ENCODE measurements around the gene KCNMB1.

DNA sequence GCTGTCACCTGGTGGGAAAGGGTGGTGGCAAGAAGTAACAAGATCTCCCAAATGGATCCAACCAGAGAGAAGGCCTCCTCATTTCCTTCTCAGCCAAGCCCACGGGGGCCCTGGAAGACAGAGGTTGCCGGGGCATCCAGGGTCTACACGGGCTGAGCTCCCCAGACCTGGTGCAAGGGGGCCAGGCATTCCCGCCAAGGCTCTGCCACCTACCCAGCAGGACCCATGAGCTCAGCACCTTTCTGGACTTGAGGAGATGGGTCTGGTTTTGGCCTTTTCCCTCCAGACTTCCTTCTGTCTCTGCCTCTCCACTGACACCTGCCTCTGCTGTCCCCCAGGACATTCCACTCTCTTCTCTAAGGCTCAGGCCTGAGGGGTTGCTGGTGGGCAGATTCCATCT lies 42.4 kb upstream of the KCNMB1 start:
- TF ChIP-seq, protein P1, sequence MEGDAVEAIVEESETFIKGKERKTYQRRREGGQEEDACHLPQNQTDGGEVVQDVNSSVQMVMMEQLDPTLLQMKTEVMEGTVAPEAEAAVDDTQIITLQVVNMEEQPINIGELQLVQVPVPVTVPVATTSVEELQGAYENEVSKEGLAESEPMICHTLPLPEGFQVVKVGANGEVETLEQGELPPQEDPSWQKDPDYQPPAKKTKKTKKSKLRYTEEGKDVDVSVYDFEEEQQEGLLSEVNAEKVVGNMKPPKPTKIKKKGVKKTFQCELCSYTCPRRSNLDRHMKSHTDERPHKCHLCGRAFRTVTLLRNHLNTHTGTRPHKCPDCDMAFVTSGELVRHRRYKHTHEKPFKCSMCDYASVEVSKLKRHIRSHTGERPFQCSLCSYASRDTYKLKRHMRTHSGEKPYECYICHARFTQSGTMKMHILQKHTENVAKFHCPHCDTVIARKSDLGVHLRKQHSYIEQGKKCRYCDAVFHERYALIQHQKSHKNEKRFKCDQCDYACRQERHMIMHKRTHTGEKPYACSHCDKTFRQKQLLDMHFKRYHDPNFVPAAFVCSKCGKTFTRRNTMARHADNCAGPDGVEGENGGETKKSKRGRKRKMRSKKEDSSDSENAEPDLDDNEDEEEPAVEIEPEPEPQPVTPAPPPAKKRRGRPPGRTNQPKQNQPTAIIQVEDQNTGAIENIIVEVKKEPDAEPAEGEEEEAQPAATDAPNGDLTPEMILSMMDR (IDR thresholded peaks at IDR 0.05): no peak
- no peak for TF ChIP-seq POLR2A (IDR thresholded peaks at IDR 0.05)
